Measurements from ENCODE around the gene AMER1. TPM values are rescaled to one million over a fixed set of nuclear protein-coding genes. Genes with fewer than 3 reads are reported as not detected.
A peak's percentile ranks its signal among the peaks of the same experiment; 100 is the strongest.
"Not testable (repeated sequence)": the region's sequence is repeated elsewhere in the genome, so short reads cannot be mapped to it uniquely, and the experiment has no call there.

AMER1 gene
- 6.2 TPM for polyA plus RNA-seq (ENCODE audit: insufficient read length)

- no peak for DNase-seq
These were observed at the start of gene AMER1 for GRCh38 chrX:64205441-64205734. AMER1 (minus strand) TSS chrX:64205708; CDS start chrX:64193286, 12,422 bp downstream.

DNA sequence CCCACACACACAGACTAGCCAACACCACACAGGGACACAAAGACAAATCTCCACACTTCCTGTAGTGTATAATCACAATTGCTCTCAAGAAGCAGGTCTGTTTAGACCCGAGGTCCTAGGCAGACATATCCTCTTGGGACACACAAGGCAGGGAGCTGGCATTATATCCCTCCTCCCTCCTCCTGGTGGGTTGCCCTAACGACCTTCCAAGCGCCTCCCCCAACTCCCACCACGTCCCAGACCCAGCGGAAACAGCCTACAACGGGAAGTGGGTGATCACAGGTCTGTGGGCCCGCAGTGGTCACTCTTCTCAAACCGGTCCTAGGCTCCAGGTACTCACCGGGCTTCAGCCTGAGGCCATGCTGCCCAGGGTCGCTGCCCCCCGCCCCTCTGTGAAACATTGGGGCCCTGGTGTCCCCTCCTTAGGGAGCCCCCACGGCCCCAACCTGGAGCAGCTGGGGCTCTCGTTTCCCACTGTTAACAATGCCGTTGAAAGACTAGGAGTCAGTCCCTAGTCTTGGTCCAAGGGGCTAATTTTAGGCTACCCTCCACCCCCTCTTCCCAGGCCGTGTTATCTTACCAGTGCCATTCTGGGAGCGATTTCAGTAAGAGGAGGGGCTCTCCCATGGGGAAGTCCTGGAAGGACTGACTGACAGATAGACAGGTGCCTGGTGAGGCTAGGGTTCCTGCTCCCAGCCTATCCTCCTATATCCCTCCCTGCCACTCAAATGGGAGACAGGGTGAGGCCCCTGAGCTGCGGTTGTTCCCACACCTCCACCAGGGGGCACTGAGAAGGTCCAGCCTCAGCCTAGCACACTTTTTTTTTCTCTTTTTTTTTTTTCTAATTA lies 24.8 kb upstream of the AMER1 start, which contains the start of gene ASB12:
ASB12 (minus strand) TSS at position 485 of the 848 bp plus-strand sequence. CDS start 4,957 bp downstream, outside the sequence.
- no peak for DNase-seq

DNA sequence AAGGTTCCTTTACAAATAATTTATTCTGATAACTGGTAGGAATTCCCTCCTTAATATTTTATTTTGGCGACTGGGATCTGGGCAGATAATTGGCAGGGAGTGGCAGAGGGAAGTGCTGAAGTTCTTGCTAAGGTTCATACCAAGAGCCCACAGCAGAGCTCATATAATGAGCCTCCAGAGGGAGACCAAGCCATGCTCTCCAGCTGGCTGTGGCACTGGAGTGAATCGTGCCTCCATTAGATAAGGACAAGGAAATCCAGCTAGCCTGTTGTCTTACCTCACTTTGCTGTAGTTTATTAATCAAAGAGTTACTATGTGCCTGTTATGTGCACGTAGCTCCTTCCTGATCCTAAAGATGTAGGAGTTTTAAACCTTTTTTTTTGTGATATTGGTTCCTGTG lies 23.6 kb upstream of the AMER1 start:
- no peak for DNase-seq

- no peak for DNase-seq
These were observed 12.5 kb upstream of the AMER1 start for GRCh38 chrX:64218023-64218422.

DNA sequence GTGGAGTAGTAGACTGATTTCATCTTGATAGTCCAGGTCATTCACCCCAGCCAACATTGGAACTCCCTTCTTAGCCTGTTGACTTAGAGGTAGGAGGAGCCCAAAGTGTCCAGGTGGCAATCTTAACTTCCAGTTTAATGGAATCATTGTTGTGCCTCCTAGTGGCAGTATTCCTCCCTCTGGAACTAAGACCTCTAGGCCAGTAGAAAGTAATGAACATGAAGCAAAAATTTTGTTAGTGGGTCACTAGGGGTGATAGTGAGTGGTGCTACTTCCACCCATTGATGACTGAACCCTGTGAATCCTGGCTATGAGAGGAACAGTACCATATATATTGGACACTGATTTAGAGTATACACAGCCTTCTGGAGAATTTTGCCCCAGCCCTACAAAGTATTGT lies 8.5 kb upstream of the AMER1 start:
- DNase-seq, result not testable (repeated sequence)

- peak; percentile 2 for DNase-seq
These were observed 1.2 kb upstream of the AMER1 start for GRCh38 chrX:64206556-64207162.

- DNase-seq, result peak; percentile 91
These were observed 410 bp upstream of the AMER1 start for GRCh38 chrX:64205735-64206501.

DNA sequence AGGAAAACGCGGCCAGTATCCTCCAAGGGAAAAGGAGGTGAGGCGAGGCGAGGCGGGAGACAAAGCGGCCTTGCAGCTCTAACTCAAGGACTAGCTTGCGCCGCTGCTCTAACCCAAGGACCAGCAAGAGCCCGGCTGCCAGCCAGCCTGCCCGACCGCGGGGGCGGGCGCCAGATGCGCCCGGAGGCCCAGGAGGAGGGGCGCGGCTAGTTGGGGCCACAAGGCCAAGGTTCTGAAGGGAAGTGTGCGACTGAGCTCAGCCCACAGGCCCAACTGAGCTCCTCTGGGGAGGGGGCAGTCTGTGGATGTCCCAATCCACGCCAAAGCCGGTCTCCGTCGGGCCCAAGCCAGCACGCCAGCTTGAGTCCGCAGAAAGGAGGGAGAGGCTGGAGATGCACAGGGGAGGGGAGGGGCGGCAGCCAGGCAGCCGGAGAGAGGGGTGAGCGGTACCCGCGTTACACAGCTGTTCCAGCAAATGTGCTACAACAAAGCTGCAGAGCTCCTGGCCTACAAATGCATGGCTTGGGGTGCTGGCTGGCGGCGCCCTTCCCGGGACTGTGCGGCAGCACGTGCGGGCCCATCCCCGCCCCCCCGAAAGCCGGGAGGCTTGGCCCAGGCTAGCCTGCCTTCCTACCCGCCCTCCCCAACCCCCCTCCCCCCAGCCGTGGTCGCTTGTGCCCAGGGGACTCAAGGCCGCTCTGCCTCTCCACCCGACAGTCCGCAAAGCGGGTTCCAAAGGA lies 637 bp downstream of the AMER1 start:
- peak; percentile 23 for DNase-seq

DNA sequence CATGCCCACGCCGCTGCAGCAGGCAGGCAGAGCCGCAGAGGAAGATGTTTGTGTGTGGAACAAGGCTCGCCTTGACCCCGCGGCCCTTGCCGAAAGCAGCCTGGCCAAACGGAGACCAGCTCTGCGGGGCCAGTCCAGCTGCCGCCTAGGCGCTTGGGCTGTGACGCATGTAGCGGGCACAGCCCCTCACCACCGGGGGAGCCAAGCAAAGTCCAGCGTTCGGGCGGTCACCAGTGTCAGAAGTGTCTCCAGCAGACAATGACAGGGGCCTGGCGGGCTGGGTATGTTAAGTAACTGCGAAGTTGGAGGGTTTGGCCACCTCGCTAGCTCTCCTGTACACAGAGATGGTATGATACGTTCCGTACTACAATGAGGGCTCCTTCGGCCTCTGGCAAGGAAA lies 1.3 kb downstream of the AMER1 start:
- DNase-seq, result no peak

GRCh38 chrX:64202808-64203325 lies 2.6 kb downstream of the AMER1 start:
- DNase-seq, result no peak

DNA sequence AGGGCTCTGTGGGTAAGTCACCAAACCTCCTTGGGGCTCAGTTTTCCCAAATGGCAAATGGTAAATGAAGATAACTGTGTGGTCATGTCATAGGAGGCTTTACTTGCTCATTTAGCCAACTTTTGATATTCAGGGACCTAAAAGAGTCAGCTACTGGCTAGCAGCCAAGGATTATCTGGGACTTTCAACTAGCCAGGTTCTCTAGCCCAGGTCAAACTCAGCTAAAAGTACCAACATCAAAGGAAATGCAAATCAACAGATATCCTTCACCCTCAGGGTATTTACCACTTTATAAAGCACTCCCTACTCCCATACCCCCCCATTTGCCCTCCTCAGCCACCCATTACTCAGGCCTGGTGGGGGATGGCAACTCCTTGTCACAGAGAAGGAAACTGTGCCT lies 7.5 kb downstream of the AMER1 start:
- DNase-seq, result no peak

DNA sequence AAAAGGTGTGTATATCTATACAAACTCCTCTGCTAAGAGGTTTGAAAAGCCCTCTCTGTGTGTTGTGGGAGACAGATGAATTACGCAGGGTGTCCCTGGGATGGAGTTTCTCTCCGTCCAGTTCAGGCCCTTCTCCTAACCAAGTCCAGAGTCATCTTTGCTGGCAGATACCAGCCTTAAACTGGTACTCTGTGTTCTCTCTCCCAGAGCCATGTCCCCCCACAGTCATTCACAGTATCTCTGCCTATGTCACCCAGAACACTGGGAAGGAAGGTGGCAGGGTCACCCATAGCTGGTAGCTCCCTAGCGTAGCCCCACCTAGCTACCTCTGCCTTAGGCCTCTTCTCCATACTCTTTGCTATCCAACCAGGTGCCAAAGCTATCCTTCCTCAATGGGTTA lies 8.9 kb downstream of the AMER1 start:
- no peak for DNase-seq

DNA sequence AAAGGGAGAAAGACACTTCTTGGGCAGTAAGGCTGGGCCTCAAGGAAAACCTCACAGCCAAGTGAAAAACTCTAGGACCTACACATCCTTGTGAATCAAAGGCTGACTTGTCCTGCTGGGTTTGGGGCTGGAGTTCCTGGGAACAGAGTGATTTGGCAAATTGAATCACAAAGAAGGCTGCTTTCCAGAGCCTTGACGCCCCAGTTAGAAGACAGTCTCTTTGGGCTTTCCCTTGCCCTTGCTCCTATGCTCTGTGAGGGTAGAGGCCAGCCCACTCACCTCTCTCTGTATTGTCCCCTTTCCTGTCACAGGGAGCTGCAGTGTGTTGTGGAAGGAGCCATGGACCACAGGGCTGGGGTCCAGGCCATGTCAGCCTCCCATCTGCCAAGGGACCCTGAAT lies 9.6 kb downstream of the AMER1 start:
- DNase-seq, result no peak

DNA sequence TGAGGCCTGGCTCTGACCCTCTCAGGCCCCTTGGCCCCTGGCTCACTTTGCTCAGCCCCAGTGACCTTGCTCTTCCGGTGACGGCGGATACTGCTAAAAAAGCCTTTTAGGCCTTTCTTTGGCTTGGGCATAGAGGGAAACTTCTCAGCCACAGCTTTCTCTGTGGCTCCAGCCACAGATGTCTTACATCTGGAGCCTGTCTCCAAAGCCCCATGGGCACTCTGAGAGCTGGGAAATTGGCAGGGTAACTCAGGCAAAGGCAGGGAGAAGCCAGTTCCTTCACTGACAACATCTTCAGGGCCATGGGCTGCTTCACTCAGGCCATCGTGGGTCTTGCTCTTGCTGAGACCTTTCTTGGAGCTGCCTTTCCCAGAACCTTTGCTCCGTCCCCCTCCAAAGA lies 12.8 kb downstream of the AMER1 start:
- DNase-seq, result no peak

DNA sequence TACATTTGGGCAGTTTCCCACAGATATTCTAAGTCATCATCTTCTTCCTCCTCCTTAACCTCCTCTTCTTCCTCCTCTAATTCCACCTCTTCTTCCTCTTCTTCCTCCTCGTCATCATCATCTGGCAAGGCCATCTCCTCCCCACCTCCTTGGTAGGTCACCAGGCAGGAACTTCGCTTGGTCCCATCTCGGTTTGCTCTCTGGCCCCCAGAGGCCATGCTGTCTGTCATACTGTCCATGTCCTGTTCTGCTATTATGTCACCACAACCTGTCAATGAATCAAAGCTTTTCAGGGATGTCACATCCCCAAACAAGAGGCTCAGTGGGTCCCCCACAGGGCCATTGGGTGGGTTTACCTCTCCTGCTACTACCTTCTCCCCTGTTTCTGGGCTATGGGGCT lies 13.5 kb downstream of the AMER1 start:
- no peak for DNase-seq

DNA sequence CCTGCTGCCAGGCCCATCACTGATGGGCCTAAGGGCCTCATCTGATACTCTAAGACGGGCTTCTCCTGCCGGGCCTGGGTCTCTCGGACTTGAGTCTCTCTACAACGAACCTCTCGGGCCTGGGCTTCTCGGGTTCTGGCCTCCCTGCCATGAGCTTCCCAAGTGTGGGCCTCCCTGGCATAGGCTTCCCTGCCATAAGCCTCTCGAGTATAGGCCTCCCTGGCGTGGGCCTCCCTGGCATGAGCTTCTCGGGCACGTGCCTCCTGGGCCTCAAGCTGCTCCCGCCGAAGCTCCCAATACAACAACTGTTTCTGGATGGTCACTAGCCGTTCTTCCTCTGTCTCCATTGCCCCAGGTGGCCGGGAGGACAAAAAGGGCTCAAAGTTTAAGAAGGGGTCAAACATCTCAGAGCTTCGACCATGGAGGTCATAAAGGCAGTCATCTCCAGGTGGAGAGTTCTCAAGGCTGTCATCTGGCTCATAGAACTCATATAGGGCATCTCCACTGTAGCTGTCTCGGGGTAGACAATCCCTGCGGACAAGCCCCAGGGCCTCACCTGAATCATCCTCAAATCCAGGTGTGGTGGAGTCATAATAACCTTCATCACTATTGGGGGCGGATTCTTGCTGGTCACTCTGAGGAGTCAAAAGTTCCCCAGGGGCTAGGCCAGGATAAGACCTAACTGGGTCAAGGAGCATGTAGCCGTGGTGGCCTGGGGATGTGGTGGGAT lies 14.1 kb downstream of the AMER1 start:
- no peak for DNase-seq

DNA sequence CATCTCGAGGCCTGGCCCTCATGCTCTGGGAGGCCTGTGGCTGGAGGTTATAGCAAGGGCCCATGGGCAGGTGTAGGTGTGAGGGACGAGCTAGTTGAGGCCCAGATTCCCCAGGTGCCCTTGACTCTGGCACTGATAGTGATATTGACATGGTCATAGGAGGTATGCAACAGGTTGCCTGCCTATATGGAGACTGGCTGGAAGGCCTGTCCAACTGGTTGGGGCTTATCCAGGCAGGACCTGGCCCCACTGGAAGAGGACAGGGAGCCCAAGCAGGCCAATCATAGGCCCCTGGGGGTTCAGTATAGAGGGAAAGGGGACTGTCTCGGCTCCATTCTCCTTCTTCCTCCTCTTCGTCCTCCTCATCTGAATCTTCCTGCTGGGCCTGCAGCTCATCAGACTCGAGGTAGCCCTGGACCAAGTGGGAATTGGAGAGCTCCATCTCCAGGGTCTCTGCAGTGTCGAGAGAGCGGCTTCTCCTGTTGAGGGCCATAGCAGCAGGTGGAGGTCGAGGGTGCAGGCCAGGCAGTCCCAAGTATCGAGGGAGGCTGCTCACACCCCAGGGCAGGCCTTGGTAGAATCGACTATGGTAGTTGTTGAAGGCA lies 15.3 kb downstream of the AMER1 start:
- no peak for DNase-seq

GRCh38 chrX:64188901-64189300 lies 16.6 kb downstream of the AMER1 start:
- DNase-seq, result no peak

GRCh38 chrX:64187762-64188150 lies 17.8 kb downstream of the AMER1 start:
- DNase-seq, result no peak

DNA sequence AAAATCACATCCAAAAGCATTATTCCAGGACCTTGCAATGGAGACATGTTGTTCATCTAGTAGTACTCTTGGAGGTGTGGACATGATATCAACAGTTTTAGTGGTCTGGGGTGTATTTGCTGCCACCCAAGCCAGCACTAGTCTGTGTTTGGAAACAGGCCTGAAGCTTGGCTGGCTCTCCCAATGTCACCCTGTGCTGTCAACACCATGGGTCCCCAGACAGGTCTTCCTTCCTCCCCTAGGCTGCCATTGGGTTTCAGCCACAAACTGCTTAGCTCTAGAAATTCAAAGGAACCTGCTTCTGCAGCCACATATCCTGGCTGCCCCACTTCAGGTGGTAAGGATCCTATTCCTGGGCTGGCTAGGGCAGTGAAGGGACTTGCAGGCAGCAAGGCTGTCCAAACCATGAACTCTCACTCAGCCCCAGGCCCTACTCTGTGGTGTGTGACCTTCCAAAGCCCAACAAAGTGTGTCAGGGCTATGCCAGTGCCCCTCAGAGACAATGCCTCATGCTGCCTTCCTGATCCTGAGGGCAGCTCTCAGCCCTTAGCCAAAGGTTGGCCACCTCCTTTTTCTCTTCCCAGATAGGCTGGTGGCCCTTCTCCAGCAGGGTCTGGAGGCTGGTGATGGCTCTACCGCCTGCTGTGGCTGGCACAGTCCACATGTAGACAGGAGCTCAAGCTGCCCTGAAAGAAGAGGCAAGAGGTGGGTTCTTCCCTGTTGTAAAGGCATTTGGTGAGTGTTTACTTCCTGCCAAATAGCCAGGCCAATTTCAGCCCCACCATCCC lies 18.3 kb downstream of the AMER1 start:
- no peak for DNase-seq

DNA sequence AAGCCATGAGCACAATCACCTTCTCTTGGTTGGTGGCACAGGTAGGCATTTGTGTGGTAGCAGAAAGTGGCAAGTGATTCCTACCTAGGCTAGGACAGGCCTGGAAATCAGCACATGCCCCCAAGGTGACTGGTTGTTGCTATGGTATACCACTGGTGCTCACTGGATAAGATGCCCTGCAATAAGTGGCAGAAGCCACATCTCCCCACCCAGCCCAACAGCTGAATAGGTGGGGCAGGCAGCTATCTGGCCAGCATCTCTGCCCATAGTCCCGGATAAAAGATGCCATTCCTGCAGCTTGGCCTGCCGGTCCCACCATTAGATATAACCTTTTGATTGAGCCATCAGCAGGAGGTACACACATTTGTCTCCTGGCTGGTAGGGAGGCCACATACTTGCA lies 21.1 kb downstream of the AMER1 start:
- DNase-seq, result no peak
